ENCODE results near the gene SSTR3.
"Not testable (repeated sequence)": the region's sequence is repeated elsewhere in the genome, so short reads cannot be mapped to it uniquely, and the experiment has no call there.

SSTR3 gene

DNA sequence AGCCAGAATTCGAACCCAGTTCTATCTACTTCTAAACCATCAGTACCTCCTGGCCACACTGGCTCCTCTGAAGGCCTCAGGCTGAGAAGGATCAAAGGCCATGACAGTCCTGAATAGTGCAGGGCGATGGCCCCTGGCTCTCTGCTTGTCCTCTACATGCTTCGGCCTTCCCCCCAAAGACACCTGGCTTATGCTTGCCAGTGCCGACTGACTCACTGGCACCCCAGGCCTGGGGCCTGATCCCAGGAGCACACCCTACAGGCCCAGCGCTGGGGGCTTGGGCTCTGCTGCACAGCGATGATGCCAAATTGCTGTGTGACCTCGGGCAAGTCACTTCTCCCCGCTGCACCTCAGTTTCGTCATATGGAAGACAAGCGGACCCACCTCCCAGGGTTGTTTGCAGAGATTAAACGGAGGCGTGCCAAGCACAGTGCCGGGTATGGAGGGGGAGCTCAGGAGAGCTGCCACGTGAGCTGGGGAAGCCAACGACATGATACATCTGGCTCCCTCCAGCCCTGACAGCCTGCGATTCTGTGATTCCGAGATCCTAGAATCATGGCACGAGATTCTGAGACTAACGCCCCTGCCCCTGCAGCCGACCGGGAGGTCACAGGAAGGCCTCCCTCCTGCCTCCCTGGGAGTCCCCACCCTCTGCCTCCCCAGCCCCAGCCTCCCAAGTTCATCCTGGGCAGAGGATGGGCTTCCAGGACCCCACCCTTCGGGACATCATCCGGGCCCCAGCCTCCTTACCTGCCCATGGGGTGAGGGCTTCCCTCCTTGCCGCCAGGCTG is 1.0 kb downstream of the SSTR3 start:
- DNase-seq (ENCODE audit: low read depth in 3 of 3) = no peak

- DNase-seq (ENCODE audit: low read depth in 3 of 3) = no peak
Measured at GRCh38 chr22:37210041-37210803, 2.1 kb downstream of the SSTR3 start.

- DNase-seq (ENCODE audit: low read depth in 3 of 3) = no peak
Measured at GRCh38 chr22:37209140-37209845, 3.0 kb downstream of the SSTR3 start.

GRCh38 chr22:37208401-37209139 is 3.7 kb downstream of the SSTR3 start:
- no peak for DNase-seq (ENCODE audit: low read depth in 3 of 3)

- no peak for DNase-seq (ENCODE audit: low read depth in 3 of 3)
Measured at GRCh38 chr22:37207981-37208380, 4.3 kb downstream of the SSTR3 start.

GRCh38 chr22:37206841-37207821 is 5.1 kb downstream of the SSTR3 start:
- no peak for DNase-seq (ENCODE audit: low read depth in 3 of 3)

DNA sequence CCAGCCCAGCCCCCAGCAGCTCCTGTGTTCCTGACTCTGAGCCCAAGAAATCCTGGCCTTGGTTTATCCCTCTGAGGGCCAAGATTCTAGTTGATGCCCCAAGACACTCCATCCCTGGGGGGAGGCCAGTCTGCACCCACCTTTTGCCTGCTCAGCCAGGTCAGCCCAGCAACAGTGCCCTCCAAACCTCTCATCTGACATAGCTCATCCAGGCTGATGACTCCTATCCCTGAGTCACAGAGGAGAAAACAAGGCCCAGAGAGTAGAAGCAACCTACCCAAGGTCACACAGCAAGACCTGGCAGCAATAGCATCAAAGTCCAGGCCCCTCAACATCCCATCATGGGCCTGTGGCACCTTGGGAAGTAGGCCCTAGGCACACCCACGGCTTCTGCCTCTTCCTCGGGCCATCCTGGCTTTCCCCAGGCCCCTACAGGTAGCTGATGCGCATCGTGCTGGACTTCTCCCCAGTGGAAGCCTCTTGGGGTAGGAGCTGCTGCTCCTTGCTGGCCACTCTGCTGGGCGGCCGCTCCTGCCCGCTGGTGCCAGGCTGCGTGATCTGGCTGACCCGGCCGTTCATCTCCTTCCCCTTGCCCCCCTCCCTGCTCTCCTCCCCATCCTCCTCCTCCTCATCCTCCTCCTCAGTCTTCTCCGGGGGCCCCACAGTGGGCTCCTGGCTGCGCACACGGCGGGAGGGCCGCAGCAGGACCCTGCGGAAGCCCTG is 6.0 kb downstream of the SSTR3 start:
- DNase-seq (ENCODE audit: low read depth in 3 of 3) = no peak

- DNase-seq (ENCODE audit: low read depth in 3 of 3) = no peak
Measured at GRCh38 chr22:37205046-37205445, 7.2 kb downstream of the SSTR3 start.

- no peak for DNase-seq (ENCODE audit: low read depth in 3 of 3)
Measured at GRCh38 chr22:37204045-37204655, 8.1 kb downstream of the SSTR3 start.

GRCh38 chr22:37203354-37204044 is 8.8 kb downstream of the SSTR3 start:
- DNase-seq (ENCODE audit: low read depth in 3 of 3) = no peak

- DNase-seq (ENCODE audit: low read depth in 3 of 3) = no peak
Measured at GRCh38 chr22:37202716-37203115, 9.6 kb downstream of the SSTR3 start.

- DNase-seq (ENCODE audit: low read depth in 3 of 3) = no peak
Measured at GRCh38 chr22:37202001-37202555, 10.2 kb downstream of the SSTR3 start.

DNA sequence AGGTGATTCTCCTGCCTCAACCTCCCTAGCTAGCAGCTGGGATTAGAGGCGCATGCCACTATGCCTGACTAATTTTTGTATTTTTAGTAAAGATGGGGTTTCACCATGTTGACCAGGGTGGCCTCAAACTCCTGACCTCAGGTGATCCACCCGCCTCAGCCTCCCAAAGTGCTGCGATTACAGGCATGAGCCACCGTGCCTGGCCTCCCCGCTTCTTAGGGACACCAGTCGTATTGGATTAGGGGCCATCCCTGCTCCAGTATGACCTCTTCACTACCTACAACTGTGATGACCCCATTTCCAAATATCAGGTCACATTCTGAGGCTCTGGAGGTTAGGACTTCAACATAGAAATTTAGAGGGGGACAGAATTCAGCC is 10.8 kb downstream of the SSTR3 start:
- not testable (repeated sequence) for DNase-seq (ENCODE audit: low read depth in 3 of 3)

DNA sequence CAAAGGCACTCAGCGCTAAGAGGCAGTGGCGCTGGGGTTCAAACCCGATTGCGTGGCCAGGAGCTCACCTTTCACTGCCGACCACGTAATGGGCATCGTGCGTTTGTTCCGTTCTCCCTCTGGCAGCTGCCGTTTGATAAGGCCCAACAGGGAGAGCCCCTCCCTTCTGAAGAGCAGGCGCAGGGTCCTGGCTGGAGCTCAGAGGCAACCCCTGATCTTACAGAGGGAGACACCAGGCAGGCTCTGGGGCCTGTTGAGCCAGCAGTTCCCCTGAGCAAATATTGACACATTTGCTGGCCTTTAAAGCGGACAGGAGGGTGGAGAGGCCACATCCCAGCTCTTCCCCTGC is 12.5 kb downstream of the SSTR3 start:
- DNase-seq (ENCODE audit: low read depth in 3 of 3) = no peak

GRCh38 chr22:37199103-37199759 is 13.0 kb downstream of the SSTR3 start:
- DNase-seq (ENCODE audit: low read depth in 3 of 3) = peak; percentile 99 to 100 (median 99)

GRCh38 chr22:37198258-37199102 is 13.8 kb downstream of the SSTR3 start:
- DNase-seq (ENCODE audit: low read depth in 3 of 3) = peak; percentile 87 to 94 (median 88)
